ENCODE results near the gene LRMDA.
"Not testable (repeated sequence)": the region's sequence is repeated elsewhere in the genome, so short reads cannot be mapped to it uniquely, and the experiment has no call there.

Gene LRMDA

GRCh38 chr10:75613685-75614504, 182.5 kb downstream of the LRMDA start:
- peak; percentile 21 for DNase-seq (ENCODE audit: low spot score)

- no peak for DNase-seq (ENCODE audit: low spot score)
Measured at GRCh38 chr10:75616076-75616475, 184.7 kb downstream of the LRMDA start.

- DNase-seq (ENCODE audit: low spot score): no peak
Measured at GRCh38 chr10:75616874-75617478, 185.6 kb downstream of the LRMDA start.

- DNase-seq (ENCODE audit: low spot score): peak; percentile 22
Measured at GRCh38 chr10:75617485-75618155, 186.2 kb downstream of the LRMDA start.

- no peak for DNase-seq (ENCODE audit: low spot score)
Measured at GRCh38 chr10:75619635-75620034, 188.2 kb downstream of the LRMDA start.

GRCh38 chr10:75620356-75620755, 188.9 kb downstream of the LRMDA start:
- no peak for DNase-seq (ENCODE audit: low spot score)

- not testable (repeated sequence) for DNase-seq (ENCODE audit: low spot score)
Measured at GRCh38 chr10:75621003-75621402, 189.6 kb downstream of the LRMDA start.

GRCh38 chr10:75622503-75622902, 191.1 kb downstream of the LRMDA start:
- no peak for DNase-seq (ENCODE audit: low spot score)

GRCh38 chr10:75623310-75624093, 192.1 kb downstream of the LRMDA start:
- DNase-seq (ENCODE audit: low spot score): no peak

GRCh38 chr10:75624638-75625037, 193.2 kb downstream of the LRMDA start:
- DNase-seq (ENCODE audit: low spot score): no peak

- no peak for DNase-seq (ENCODE audit: low spot score)
Measured at GRCh38 chr10:75630746-75631145, 199.3 kb downstream of the LRMDA start.

- no peak for DNase-seq (ENCODE audit: low spot score)
Measured at GRCh38 chr10:75632805-75633462, 201.5 kb downstream of the LRMDA start.

- DNase-seq (ENCODE audit: low spot score): no peak
Measured at GRCh38 chr10:75633568-75633967, 202.1 kb downstream of the LRMDA start.

GRCh38 chr10:75634947-75635346, 203.5 kb downstream of the LRMDA start:
- no peak for DNase-seq (ENCODE audit: low spot score)

- DNase-seq (ENCODE audit: low spot score): no peak
Measured at GRCh38 chr10:75638752-75639151, 207.3 kb downstream of the LRMDA start.

- no peak for DNase-seq (ENCODE audit: low spot score)
Measured at GRCh38 chr10:75639736-75640135, 208.3 kb downstream of the LRMDA start.

- DNase-seq (ENCODE audit: low spot score): no peak
Measured at GRCh38 chr10:75640381-75640780, 209.0 kb downstream of the LRMDA start.

GRCh38 chr10:75640803-75641202, 209.4 kb downstream of the LRMDA start:
- DNase-seq (ENCODE audit: low spot score): no peak

- DNase-seq (ENCODE audit: low spot score): no peak
Measured at GRCh38 chr10:75643405-75643804, 212.0 kb downstream of the LRMDA start.

- no peak for DNase-seq (ENCODE audit: low spot score)
Measured at GRCh38 chr10:75643944-75644692, 212.7 kb downstream of the LRMDA start.

GRCh38 chr10:75645704-75646103, 214.3 kb downstream of the LRMDA start:
- no peak for DNase-seq (ENCODE audit: low spot score)

Measured in Ammon's horn (tissue), 1 donor.